Measurements from ENCODE around the gene ANKS3.

The ANKS3 gene

DNA sequence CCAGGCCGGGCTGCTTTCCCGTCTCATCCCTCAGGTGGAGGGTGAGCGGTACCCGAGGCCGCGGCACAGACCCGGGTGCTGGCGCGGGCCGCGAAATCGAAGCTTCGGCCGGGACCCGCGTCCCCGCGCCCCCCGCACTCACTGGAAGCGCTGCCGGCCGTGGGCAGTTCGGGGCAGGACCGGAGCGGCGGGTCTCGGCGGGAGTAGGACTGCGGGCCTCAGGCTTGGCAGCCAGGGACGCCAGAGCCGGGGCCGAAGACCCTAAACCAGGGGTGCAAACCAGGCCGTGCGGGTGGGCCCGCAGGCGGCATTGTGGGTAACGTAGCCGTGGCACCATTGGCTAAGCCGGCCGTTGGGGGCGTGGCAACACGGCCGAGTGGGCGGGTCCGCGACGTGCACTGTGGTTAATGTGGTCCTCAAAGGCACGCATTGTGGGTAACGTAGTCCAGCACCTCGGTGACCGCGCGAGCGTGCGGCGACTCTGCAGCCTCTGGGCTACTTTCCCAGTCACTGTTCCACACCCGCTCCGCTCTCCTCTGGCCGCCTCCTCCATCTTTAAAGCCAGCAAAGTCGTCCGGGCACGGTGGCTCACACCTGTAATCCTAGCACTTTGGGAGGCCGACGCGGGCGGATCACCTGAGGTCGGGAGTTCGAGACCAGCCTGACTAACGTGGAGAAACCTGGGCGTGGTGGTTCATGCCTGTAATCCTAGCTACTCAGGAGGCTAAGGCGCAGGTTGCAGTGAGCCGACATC, 33.0 kb upstream of the ANKS3 start, which contains the start of gene ZNF500:
ZNF500 (minus strand) TSS at position 288 of the 754 bp plus-strand sequence. CDS start 1,184 bp downstream, outside the sequence.
- H3K27ac ChIP-seq = peak within 1 kb of the TSS; percentile 91
- TF ChIP-seq ZFX (IDR thresholded peaks at IDR 0.05; ENCODE audit: borderline replicate concordance) = no peak

DNA sequence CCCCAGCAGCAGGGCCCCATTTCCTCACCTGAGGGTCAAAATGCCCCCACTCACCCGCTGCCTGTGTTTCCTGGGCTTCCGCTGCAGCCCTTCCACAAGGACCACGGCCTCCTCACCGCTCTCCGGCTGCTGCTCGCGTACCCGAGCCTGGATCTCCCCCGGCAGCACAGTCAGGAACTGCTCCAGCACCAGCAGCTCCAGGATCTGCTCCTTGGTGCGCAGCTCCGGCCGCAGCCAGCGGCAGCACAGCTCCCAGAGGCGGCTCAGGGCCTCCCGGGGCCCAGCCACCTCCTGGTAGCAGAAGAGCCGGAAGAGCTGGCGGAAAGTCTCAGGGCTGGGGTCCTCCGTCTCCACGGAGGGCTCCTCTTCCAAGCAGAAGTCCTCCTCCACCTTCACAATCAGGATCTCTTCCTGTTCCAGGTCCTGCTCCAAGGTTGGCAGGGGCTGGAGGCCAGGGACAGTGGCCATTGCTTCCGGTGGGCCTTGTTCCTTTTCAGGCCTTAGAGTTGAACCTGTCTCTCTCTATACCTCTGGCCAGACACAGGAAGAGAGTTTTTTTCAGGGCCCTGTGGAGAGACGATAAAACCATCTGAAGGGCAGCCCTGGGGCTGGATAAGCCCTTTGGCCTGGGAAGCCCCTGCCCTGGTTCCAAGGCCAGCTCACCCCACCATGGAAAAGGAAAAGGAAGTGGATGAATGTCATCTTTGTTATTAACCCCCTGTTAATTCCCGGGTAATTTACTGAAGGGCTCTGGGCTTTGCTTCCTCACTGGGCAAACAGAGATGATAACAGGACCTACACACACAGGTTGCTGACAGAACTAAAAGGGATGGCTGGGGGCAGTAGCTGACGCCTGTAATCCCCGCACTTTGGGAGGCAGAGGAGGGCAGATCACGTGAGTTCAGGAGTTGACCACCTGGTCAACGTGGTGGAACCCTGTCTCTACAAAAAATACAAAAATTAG, 31.7 kb upstream of the ANKS3 start:
- peak overlapping the region; percentile 91 for H3K27ac ChIP-seq

DNA sequence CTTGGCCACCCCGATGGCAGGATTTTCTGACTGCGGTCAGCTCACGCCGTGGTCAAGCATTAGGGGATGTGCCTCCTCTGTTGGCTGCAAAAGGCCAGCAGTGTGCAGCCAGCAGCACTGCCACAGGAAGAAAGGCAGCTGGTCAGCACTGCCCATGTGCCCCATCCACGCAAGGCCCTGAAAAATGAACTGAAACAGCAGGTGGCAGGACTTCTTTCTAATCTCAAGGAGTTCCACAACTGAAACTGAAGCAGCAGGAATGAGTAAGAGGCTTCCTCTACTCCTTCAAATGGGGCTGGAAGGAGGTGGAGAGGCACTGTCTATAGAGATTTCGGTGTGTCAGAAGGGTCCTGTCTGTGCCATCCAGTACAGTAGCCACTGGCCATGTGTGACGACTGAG, 29.7 kb upstream of the ANKS3 start:
- TF ChIP-seq ZFX (IDR thresholded peaks at IDR 0.05; ENCODE audit: borderline replicate concordance) = no peak
- TF ChIP-seq, protein P1, sequence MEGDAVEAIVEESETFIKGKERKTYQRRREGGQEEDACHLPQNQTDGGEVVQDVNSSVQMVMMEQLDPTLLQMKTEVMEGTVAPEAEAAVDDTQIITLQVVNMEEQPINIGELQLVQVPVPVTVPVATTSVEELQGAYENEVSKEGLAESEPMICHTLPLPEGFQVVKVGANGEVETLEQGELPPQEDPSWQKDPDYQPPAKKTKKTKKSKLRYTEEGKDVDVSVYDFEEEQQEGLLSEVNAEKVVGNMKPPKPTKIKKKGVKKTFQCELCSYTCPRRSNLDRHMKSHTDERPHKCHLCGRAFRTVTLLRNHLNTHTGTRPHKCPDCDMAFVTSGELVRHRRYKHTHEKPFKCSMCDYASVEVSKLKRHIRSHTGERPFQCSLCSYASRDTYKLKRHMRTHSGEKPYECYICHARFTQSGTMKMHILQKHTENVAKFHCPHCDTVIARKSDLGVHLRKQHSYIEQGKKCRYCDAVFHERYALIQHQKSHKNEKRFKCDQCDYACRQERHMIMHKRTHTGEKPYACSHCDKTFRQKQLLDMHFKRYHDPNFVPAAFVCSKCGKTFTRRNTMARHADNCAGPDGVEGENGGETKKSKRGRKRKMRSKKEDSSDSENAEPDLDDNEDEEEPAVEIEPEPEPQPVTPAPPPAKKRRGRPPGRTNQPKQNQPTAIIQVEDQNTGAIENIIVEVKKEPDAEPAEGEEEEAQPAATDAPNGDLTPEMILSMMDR (IDR thresholded peaks at IDR 0.05) = no peak
- no peak overlapping the region for H3K27ac ChIP-seq

More for the DNA sequence above, 31.7 kb upstream of the ANKS3 start:
- TF ChIP-seq, protein P1 (IDR thresholded peaks at IDR 0.05) = no peak
- no peak for TF ChIP-seq ZFX (IDR thresholded peaks at IDR 0.05; ENCODE audit: borderline replicate concordance)

DNA sequence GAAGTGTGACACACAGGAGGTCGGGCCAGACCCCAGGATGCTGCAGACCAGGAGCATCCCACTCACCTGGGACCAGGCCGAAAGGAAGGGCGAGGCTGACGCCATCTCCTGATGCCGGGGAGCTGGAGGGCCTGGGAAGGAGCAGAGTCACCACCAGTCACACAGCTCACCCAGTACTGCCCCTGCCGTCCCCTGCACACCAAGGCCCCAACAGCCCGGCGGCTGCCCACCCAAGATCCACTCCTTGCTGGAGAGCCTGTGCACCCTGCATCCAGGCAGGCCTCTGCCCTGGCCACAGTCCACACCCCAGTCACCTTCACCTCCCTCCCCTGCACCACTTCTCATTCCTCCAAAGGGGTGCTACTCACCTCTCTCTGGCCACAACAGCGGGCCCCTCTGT, 28.1 kb upstream of the ANKS3 start:
- no peak overlapping the region for H3K27ac ChIP-seq
- TF ChIP-seq, protein P1 (IDR thresholded peaks at IDR 0.05) = no peak
- no peak for TF ChIP-seq ZFX (IDR thresholded peaks at IDR 0.05; ENCODE audit: borderline replicate concordance)

DNA sequence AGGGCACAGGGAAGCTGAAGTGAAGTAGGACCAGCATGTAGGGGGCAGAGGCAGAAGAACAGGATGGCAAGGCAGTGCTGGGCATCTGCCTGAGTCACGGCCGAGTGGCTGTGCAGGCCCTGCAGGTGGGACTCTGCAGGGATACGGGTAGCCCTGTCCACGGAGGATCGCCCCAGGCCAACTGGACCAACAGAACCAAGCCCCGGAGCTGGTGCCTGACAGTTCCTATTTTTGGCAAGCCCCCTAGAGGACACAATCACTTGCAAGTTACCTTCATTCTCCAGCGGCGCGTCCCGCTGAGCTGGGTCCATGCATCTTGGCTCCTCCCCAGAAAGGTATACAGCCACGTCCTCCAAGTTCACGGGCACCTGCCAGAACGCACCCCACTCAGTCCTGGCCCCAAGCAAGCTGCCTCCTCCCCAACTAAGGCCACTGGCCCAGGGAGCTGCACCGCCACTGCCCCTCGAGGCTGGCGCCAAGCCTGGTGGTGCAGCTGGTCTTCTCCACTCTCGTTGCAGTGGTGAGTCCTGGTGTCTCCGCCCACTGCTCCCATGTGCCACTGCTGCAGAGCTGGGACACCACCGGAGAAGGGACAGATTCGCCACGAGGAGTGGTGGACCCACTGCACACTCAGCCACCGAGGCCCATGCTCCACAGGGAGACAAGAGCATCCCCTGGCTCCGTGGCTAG, 26.3 kb upstream of the ANKS3 start:
- H3K27ac ChIP-seq = no peak overlapping the region
- TF ChIP-seq, protein P1 (IDR thresholded peaks at IDR 0.05) = no peak
- TF ChIP-seq ZFX (IDR thresholded peaks at IDR 0.05; ENCODE audit: borderline replicate concordance) = no peak

DNA sequence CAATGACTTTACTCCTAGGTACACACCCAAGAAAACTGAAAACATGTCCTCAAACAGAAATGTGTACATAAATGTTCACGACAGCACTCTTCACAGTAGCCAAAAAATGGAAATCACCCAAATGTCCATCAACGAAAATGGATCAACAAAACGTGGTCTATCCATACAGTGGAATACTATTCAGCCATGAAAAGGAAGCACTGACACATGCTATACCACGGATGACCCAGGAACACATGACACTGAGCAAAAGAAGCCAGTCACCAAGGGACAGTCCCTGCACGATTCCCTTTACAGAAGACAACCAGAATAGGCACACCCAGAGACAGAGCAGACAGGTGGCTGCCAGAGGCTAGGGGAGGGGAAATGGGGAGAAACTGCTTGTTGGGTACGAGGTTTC, 21.6 kb upstream of the ANKS3 start:
- H3K27ac ChIP-seq = no peak overlapping the region
- TF ChIP-seq, protein P1 (IDR thresholded peaks at IDR 0.05) = no peak
- TF ChIP-seq ZFX (IDR thresholded peaks at IDR 0.05; ENCODE audit: borderline replicate concordance) = no peak

DNA sequence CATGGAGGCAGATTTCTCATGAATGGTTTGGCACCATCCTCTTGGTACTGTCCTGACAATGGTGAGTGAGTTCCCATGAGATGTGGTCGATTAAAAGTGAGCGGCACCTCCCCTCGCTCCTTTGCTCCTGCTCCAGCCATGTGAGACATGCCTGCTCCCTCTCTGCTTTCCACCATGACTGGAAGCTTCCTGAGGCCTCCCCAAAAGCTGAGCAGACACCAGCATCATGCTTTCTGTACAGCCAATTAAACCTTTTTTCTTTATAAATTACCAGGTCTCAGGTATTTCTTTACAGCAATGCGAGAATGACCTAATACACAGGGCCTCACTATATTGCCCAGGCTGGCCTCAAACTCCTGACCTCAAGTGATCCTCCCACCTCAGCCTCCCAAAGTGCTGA, 20.8 kb upstream of the ANKS3 start:
- no peak for TF ChIP-seq ZFX (IDR thresholded peaks at IDR 0.05; ENCODE audit: borderline replicate concordance)
- TF ChIP-seq, protein P1 (IDR thresholded peaks at IDR 0.05) = no peak

More for the DNA sequence above, 20.8 kb upstream of the ANKS3 start:
- no peak overlapping the region for H3K27ac ChIP-seq
